Measurements from ENCODE around the gene ASL. TPM values are rescaled to one million over a fixed set of nuclear protein-coding genes. Genes with fewer than 3 reads are reported as not detected.
A peak's percentile ranks its signal among the peaks of the same experiment; 100 is the strongest.

The ASL gene
- total and polyA plus RNA-seq, 9 of the 15 experiments (the other 6 are each of a cell fraction or from before 2014, with no cell fraction given) = 2.6 to 67.0 (median 33.3) TPM

DNA sequence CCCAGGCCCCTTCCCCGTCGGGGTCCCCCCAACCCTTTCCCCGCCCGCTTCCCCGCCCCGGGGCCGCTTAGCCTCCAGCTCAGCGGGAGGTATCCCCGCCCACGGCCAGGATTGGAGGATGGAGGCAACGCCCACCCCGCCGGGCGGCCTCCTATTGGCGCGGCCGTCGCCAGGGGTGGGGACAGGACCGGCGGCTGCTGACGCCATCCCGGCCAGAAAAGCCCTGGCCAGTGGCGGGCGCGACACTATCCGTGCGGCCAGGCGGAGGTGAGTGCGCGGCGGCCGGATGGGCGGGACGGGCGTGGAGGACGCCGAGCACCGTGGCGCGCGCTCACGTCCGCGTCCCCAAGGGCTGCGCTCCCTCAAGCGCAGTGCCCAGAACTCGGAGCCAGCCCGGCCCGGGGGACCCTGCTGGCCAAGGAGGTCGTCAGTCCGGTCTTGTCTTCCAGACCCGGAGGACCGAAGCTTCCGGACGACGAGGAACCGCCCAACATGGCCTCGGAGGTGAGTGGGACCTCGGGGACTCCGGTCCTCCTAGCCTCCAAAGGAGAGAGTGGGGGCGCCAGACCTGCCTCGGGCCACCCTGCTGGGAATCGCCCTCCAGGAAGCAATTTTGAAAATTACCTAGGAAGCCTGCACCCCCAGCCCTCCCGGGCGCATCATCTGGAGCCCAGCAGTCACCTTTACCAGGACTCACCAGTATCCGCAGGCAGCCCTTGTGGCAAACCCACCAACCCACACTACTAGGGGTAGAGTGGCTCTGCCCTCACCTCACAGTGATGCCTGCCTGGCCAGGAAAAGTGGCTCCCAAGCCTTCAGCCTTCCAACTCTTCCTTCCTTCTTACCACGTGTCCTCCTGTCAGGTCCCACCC is at the start of gene ASL (continued):
- TF ChIP-seq, protein P1, sequence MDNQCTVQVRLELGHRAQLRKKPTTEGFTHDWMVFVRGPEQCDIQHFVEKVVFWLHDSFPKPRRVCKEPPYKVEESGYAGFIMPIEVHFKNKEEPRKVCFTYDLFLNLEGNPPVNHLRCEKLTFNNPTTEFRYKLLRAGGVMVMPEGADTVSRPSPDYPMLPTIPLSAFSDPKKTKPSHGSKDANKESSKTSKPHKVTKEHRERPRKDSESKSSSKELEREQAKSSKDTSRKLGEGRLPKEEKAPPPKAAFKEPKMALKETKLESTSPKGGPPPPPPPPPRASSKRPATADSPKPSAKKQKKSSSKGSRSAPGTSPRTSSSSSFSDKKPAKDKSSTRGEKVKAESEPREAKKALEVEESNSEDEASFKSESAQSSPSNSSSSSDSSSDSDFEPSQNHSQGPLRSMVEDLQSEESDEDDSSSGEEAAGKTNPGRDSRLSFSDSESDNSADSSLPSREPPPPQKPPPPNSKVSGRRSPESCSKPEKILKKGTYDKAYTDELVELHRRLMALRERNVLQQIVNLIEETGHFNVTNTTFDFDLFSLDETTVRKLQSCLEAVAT (IDR thresholded peaks at IDR 0.05) = no peak
- TF ChIP-seq, protein P2, sequence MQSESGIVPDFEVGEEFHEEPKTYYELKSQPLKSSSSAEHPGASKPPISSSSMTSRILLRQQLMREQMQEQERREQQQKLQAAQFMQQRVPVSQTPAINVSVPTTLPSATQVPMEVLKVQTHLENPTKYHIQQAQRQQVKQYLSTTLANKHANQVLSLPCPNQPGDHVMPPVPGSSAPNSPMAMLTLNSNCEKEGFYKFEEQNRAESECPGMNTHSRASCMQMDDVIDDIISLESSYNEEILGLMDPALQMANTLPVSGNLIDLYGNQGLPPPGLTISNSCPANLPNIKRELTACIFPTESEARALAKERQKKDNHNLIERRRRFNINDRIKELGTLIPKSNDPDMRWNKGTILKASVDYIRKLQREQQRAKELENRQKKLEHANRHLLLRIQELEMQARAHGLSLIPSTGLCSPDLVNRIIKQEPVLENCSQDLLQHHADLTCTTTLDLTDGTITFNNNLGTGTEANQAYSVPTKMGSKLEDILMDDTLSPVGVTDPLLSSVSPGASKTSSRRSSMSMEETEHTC (IDR thresholded peaks at IDR 0.05) = no peak
- TF ChIP-seq ZNF584 (CRISPR knock-in tag; IDR thresholded peaks at IDR 0.05; ENCODE audit: low read depth) = no peak
- TF ChIP-seq MBD2 (IDR thresholded peaks at IDR 0.05; ENCODE audit: borderline replicate concordance, low read depth) = peak; percentile 75; the same call in 1 of the 2 replicates
- no peak for TF ChIP-seq BDP1 (IDR thresholded peaks at IDR 0.05; ENCODE audit: insufficient read depth, insufficient read length)
- peak; percentile 69 for TF ChIP-seq HNRNPLL (IDR thresholded peaks at IDR 0.05; ENCODE audit: low read depth, low read length, poor library complexity, severe bottlenecking)
- TF ChIP-seq RBM22 (IDR thresholded peaks at IDR 0.05; ENCODE audit: low read depth, low read length, poor library complexity, severe bottlenecking) = peak; percentile 29
- TF ChIP-seq ZNF217 (CRISPR knock-in tag; IDR thresholded peaks at IDR 0.05) = no peak
- TF ChIP-seq NFRKB (IDR thresholded peaks at IDR 0.05; ENCODE audit: low read depth) = no peak
- TF ChIP-seq KAT8 (IDR thresholded peaks at IDR 0.05; ENCODE audit: low read depth) = no peak
- no peak for TF ChIP-seq ZNF384 (IDR thresholded peaks at IDR 0.05; ENCODE audit: low read depth, low read length)
- TF ChIP-seq TAL1 (IDR thresholded peaks at IDR 0.05) = no peak
- no peak for TF ChIP-seq PRMT5 (CRISPR knock-in tag; IDR thresholded peaks at IDR 0.05)
- peak; percentile 91; the same call in 1 of the 2 replicates for TF ChIP-seq MXI1 (IDR thresholded peaks at IDR 0.05; ENCODE audit: low read depth, low read length)
- TF ChIP-seq, protein P3, sequence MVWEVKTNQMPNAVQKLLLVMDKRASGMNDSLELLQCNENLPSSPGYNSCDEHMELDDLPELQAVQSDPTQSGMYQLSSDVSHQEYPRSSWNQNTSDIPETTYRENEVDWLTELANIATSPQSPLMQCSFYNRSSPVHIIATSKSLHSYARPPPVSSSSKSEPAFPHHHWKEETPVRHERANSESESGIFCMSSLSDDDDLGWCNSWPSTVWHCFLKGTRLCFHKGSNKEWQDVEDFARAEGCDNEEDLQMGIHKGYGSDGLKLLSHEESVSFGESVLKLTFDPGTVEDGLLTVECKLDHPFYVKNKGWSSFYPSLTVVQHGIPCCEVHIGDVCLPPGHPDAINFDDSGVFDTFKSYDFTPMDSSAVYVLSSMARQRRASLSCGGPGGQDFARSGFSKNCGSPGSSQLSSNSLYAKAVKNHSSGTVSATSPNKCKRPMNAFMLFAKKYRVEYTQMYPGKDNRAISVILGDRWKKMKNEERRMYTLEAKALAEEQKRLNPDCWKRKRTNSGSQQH (CRISPR knock-in tag; IDR thresholded peaks at IDR 0.05) = no peak
- no peak for TF ChIP-seq SMARCC2 (IDR thresholded peaks at IDR 0.05; ENCODE audit: low read depth)
- no peak for TF ChIP-seq BACH1 (tag; IDR thresholded peaks at IDR 0.05)
- TF ChIP-seq, protein P4, sequence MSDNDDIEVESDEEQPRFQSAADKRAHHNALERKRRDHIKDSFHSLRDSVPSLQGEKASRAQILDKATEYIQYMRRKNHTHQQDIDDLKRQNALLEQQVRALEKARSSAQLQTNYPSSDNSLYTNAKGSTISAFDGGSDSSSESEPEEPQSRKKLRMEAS (CRISPR knock-in tag; IDR thresholded peaks at IDR 0.05) = peak; percentile 84
- TF ChIP-seq, protein P5, sequence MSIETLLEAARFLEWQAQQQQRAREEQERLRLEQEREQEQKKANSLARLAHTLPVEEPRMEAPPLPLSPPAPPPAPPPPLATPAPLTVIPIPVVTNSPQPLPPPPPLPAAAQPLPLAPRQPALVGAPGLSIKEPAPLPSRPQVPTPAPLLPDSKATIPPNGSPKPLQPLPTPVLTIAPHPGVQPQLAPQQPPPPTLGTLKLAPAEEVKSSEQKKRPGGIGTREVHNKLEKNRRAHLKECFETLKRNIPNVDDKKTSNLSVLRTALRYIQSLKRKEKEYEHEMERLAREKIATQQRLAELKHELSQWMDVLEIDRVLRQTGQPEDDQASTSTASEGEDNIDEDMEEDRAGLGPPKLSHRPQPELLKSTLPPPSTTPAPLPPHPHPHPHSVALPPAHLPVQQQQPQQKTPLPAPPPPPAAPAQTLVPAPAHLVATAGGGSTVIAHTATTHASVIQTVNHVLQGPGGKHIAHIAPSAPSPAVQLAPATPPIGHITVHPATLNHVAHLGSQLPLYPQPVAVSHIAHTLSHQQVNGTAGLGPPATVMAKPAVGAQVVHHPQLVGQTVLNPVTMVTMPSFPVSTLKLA (conservative IDR thresholded peaks at IDR 0.05) = peak; percentile 84 to 91

All from K562 (cell line).